GM19035 (cell line): Measurements from ENCODE around the gene LRRC23.
A peak's percentile ranks its signal among the peaks of the same experiment; 100 is the strongest.
"Not testable (repeated sequence)": the region's sequence is repeated elsewhere in the genome, so short reads cannot be mapped to it uniquely, and the experiment has no call there.

Source experiments
- ATAC-seq: cut with Tn5 transposase; IDR thresholded peaks from one replicate; pipeline ENCODE4 v1.9.1; 2021; ENCODE audit not compliant: unreplicated experiment

LRRC23 gene

DNA sequence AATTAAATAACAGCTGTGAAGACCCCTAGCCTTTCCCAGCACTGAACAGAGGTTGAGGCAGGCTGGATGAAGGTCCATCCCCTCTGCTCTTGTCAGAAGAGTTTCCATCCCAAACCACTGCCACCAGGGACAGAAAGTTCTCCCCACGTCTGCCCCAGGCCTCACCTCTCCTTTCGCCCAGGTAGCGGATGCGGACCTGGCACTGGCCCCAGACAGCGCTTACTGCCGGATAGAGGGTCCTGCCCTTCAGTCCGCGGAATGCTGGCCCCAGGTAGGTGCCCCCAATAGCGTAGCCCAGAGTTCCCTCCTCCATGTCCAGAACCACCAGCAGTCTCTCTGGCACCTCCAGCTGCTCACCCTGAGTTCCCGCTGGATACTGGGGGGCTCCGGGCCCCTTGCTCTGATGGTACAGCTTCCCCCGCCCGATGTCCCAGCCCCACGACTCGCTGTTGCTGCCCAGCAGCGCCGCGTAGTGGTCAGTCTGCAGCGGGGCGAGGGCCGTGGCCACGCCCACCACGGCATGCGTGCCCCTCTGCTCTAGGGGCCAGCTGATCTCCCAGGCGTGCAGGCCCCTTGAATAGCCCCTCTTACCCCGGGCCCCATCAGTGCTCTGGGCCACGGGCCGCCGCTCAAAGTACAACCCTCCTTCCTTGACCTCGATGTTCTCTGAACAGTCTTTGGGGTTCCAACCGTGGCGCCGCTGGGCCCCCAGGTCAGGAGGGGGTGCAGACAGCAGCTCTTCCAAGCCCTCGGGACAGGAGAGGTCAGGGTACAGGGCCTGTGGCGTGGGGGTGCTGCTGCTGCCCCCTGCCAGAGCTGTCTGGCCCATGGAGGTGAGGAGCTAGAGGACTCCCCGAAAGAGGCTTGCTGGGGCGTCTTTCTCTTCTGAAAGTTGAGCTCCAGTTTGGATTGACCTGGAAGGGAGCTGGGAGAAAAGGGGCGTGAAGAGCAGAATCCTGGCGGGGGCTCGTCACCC, 32.3 kb upstream of the LRRC23 start:
- peak; percentile 30 for ATAC-seq

DNA sequence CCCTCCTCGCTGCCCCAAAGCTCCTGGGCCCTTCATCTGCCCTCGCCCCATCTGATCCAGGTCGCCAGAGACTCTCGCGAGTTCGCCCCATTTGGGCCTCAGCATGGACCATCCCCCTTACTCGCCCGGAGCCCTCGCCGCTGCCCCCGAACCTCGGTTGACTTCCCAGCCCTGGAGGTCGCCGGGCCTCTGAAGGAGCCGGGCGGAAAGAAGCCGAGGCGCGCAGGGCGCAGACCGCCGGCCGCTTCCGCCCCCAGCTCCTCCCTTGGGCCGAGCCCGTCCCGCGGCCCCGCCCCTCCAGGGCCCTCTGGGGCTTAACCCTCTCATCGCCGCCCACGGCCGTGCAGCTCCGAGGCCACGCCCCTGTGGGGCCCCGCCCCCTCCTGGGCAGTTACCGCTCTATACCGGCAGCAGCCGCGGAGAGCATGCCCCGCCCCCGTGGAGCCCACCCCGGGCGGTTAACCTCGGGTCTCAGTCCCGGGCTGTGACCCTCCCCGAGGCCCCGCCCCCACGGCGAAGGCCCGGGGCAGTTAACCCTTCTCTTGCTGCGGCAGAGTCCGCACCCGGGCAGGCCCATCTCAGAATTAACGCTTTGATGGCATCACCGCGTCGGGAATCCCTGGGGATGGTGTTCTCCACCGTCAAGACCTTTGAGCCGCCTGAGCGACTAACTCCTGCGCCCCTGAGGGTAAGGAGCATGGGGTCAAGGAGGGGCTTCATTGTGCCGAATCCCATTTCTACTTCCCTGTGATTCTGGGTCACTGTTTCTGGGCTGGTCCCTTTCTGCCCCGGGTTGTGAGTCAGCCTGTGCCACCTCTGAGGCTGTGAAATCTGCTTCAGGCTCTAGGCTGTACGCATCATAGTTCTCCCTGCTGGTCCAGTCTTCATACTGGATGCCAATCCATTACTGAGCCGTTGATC, 31.3 kb upstream of the LRRC23 start, which contains the start of gene SPSB2:
Gene SPSB2, minus strand, starts transcription at position 210 of the 921 bp plus-strand sequence. CDS start 402 bp downstream, outside the sequence.
- ATAC-seq: peak; percentile 68

DNA sequence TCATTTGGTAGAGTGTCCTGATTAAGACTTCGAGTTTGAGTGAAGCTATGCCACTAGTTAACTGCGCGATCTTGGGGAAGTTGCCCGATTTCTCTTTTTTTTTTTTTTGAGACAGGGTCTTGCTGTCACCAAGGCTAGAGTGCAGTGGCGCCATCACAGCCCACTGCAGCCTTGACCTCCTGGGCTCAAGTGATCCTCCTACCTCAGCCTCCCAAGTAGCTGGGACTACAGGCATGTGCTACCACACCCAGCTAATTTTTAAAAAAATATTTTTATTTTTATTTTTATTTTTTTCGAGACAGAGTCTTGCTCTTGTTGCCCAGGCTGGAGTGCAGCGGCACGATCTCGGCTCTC, 30.6 kb upstream of the LRRC23 start:
- ATAC-seq: not testable (repeated sequence)

DNA sequence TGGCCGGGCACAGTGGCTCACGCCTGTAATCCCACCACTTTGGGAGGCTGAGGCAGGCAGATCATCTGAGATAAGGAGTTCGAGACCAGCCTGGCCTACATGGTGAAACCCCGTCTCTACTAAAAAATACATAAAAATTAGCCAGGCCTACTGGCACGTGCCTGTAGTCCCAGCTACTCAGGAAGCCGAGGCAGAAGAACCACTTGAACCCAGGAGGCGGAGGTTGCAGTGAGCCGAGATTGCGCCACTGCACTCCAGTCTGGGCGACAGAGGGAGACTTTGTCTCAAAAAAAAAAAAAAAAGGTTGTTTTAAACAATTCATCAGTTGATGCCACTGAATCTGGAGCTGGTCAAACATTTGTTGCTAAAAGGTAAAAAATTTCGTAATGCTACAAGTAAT, 24.8 kb upstream of the LRRC23 start:
- ATAC-seq: not testable (repeated sequence)

DNA sequence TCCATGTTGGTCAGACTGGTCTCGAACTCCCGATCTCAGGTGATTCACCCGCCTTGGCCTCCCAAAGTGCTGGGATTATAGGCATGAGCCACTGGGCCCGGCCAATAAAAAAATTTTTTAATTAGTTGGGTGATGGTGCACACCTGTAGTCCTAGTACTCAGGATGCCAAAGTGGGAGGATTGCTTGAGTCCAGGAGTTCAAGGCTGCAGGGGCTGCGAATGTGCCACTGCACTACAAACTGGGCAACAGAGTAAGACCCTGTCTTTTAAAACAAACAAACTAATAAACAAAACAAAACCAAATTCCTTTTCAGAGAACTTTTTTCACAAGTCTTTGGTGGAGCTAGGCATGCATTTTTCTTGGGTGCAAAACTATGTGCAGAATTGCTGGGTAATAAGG, 21.4 kb upstream of the LRRC23 start:
- no peak for ATAC-seq

DNA sequence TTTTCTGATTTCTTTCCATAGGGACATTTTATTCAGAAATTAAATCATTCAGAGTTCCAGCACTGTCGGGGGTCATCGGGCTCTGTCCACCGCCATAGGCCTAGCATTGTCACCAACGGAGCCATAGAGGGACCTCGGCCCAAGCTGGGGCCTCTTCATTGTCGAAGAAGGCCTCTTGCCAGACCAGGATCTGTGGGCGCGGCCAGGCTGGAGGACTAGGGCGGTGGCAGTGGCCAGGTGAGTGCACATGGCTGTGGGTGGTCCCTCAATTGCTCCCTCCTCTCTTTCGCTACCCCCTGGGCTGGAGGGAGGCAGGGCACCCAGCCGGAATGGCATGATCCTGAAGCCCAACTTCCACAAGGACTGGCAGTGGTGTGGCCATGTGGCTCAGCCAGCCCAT, 20.9 kb upstream of the LRRC23 start:
- ATAC-seq: no peak

DNA sequence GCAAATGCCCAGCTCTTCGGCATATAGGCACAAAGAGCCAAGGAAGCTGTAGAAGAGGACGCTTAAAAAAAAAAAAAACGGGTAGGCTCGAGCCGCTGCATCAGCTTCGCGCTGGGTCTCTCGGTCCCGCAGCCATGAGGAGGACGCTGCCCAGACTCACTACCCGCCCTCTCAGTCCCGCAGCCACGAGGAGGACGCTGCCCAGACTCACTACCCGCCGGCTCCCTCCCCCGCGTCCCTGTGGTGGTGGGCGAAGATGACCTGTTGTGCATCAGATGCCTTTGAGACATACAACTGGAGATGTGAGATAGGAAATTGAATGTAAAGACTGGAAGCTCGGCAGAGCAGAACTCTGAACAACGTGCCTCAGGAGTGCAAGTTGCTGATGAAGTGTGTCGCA, 20.1 kb upstream of the LRRC23 start:
- ATAC-seq: no peak

DNA sequence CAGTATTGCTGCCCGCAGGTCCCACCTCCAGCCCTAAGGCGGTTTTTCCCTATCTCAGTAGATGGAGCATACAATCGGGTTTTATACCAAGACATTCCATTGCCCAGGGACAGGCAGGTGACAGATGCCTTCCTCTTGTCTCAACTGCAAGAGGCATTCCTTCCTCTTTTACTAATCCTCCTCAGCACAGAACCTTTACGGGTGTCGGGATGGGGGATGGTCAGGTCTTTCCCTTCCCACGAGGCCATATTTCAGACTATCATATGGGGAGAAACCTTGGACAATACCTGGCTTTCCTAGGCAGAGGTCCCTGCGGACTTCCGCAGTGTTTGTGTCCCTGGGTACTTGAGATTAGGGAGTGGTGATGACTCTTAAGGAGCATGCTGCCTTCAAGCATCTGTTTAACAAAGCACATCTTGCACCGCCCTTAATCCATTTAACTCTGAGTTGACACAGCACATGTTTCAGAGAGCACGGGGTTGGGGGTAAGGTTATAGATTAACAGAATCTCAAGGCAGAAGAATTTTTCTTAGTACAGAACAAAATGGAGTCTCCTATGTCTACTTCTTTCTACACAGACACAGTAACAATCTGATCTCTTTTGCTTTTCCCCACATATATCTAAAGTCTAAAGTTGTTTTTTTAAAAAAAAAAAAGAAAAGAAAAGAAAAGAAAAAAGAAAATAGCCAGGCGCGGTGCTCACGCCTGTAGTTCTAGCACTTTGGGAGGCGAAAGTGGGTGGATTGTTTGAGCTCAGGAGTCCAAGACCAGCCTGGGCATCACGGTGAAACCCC, 18.2 kb upstream of the LRRC23 start:
- not testable (repeated sequence) for ATAC-seq

DNA sequence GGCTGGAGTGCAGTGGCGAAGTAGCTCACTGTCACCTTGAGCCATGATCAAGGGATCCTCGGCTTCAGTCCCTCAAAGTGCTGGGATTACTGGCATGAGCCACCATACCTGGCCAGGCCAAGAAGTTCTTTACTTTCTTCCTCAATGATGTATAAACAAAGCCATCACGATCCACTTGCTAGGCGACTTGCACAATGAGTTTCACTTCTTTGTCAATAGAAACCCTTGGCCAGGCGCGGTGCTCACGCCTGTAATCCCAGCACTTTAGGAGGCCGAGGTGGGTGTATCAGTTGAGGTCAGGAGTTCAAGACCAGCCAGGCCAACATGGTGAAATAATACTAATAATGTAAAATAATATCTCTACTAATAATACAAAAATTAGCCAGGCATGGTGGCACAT, 17.2 kb upstream of the LRRC23 start:
- no peak for ATAC-seq

DNA sequence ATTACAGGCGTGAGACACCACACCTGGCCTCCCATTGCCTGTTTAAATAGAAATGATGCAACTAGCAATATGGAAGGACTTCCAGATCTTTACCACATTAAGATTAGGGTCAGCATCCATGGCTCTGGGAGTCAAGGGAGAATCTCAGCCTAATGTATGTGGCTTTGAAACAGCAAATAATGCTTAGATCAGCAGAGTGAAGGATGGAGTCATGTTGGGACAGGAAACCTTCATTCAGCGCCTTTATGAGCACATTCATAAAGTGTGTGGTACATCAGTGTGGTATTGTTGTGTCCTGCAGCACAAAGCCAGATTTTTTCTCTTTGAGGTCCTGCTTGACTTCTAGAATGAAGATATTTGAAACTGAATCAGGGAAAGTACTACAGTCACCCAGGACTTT, 16.3 kb upstream of the LRRC23 start:
- ATAC-seq: no peak

DNA sequence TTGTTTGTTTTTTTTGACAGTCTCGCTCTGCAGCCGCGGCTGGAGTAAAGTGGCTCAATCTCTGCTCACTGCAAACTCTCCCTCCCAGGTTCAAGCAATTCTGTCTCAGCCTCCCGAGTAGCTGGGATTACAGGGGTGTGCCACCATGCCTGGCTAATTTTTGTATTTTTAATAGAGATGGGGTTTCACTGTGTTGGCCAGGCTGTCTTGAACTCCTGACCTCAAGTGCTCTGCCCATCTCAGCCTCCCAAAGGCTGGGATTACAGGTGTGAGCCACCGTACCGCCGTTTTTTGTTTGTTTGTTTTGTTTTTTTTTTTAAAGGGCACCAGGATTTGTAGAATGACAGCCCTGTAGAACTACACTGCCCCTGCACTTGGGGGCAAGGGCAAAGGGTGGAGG, 15.8 kb upstream of the LRRC23 start:
- ATAC-seq: not testable (repeated sequence)

DNA sequence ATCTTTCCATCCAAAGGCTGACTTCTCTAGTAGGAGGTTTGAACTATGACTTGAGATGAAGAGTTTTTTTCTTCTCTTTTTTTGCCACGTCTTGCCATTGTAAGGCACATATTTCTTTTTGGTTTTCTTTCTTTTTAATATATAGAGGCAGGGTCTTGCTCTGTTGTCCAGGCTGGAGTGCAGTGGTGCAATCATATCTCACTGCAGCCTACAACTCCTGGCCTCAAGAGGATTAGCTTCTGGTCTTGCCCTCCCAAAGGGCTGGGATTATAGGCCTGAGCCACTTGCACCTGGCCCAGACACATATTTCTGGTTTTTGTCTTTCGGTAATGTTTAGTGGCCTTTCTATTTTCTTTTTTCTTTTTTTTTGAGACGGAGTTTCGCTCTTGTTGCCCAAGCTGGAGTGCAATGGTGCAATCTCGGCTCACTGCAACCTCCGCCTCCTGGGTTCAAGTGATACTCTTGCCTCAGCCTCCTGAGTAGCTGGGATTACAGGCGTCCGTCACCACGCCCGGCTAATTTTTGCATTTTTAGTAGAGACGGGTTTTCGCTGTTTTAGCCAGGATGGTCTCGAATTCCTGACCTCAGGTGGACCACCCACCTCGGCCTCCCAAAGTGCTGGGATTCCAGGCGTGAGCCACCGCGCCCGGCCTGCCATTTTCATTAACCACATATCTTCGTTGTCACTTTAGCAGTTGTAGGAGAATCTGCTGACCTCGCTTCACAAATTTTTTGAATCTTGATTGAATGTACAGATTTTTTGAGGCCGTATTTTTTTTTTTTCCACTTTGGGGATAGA, 14.6 kb upstream of the LRRC23 start:
- ATAC-seq: not testable (repeated sequence)

DNA sequence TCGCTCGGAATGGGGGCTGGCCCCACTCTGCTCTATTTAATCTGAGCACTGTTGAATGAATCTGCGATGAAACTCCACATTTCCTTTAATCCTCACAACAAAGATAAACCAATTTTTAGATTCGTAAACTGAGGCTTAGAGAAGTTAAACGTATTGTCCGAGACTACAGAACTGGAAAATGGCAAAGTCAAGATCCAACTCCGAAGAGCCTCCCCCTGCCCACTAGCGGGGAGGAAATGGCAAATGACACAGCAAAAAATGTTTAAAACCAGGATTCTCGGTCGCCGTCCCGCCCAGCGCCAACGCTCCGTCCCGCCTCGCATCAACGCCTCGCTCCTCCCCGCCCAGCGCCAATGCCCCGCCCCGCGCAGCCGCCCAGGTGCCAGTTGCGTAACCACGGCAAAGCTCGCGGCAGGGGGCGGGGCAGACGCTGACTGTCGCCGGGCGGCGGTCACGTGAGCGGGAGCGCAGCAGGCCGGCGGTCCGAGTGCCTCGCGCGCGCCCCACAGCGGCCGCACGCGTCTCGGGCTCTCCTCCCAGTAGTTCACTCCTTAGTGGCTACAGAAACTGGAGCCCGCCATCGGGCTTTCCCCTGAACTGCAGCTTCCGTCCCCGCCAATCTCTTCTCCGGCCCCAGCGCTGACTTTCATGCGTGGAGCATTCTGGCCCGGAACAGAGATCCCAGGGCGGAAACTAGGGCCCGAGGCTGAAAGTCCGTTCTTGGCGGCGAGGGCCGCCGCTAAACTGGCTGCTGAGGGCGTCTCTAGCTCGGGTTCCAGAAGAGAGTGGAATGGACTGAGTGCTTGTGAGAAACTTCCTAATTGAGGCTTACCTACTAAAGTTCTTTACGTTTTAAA, 13.6 kb upstream of the LRRC23 start:
- ATAC-seq: peak; percentile 98

DNA sequence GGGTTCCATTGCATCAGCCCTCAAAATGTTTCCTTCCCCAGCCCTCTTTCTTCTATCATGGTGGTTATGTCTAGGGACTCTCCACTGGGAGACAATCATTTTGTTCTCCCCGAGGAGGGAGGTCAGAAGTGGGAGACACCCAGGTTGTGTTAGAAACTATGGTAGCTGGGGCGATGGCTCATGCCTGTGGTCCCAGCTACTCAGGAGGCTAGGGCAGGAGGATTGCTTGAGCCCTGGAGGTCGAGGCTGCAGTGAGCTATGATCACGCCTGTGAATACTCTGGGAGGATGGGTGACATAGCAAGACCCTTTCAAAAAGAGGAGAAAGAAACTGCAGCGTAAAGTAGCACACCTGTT, 13.0 kb upstream of the LRRC23 start:
- peak; percentile 2 for ATAC-seq

DNA sequence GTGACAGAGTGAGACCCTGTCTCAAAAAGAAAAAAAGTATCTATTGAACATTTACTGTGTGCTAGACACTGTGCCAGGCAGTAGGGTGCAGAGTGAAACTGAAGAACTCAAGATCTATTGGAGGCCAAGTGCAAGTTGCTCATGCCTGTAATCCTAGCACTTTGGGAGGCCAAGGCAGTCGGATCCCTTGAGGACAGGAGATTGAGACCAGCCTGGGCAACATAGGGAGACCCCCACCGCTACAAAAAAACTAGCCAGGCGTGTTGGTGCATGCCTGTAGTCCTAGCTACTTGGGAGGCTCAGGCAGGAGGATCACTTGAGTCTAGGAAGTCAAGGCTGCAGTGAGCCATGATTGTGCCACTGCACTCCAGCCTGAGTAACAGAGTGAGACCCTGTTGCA, 11.9 kb upstream of the LRRC23 start:
- ATAC-seq: not testable (repeated sequence)

DNA sequence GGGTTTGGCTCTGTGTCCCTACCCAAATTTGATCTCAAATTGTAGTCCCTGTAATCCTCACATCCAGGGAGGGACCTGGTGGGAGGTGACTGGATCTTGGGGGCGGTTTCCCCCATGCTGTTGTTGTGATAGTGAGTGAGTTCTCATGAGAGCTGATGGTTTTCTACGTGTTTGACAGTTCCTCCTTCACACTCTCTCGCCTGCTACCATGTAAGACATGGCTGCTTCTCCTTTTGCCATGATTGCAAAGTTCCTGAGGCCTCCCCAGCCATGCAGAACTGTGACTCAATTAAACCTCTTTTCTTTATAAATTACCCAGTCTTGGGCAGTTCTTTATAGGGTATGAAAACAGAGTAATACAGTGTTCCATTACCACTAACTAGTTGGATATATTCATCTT, 10.3 kb upstream of the LRRC23 start:
- ATAC-seq: no peak

DNA sequence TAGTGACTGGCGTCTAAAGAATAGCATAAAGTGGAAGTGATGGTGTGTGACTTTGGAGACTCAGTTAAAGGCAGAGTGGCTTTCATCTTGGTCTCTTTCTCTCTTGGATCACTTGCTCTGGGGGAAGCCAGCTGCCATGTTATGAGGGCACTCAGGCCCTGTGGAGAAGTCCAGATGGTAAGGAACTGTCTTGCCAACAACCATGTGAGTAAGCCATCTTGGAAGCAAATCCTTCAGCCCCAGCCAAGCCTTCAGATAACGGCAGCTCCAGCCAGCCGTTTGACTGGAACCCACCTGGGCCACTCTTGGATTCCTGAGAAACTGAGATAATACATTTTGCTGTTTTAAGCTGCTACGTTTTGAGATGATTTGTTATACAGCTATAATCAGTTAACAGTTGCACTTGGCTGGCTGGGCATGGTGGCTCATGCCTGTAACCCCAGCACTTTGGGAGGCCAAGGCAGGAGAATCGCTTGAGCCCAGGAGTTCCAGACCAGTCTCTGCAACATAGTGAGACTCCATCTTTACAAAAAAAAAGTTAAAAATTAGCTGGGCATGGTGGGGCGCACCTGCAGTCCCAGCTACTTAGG, 7.7 kb upstream of the LRRC23 start:
- no peak for ATAC-seq

DNA sequence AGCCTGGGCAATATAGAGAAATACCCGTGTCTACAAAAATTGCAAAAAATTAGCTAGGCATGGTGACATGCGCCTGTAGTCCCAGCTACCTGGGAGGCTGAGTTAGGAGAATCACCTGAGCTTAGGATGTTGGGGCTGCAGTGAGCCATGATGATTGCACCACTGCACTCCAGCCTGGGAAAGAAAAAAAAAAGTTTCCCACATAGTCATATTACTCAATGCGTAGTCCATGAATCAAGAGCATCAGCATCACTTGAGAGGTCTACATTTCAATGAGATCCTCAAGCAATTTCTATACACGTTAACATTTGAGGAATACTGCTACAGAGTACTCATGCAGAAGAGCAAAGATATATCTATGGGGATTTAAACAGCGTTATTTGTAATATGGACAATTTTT, 5.2 kb upstream of the LRRC23 start:
- ATAC-seq: no peak
